Natural killer cell treated with Interleukin-12 subunit alpha and Interleukin-12 subunit beta and Interleukin-15 and Interleukin-18, amount 100 ng/mL, for 72 hours (primary cell): ENCODE measurements around the gene CDSN. TPM values are rescaled to one million over a fixed set of nuclear protein-coding genes. Genes with fewer than 3 reads are reported as not detected.

Experiments used
- ATAC-seq, 2 donors: fragments of 150-1000 bp; cut with Tn5 transposase in 1 of 2; sonication (Bioruptor Pico), chemical (Tn5 transposase) in 1 of 2; 2 replicates each; pipeline ENCODE4 v1.10.0; 2021
- DNase-seq: peaks from one replicate; pipeline ENCODE4 v3.0.0; 2022; ENCODE audit warnings: low spot score
- H3K27ac Mint-ChIP-seq, 2 donors: 1 replicate in 1 of 2; 2 replicates in 1 of 2; pipeline ENCODE4 v1.8.0; 2022; ENCODE audit warnings: mixed read lengths in 2 of 2, mild to moderate bottlenecking in 1 of 2, moderate library complexity in 1 of 2
- H3K27me3 Mint-ChIP-seq, 2 donors: 1 replicate in 1 of 2; 2 replicates in 1 of 2; pipeline ENCODE4 v1.8.0; 2022; ENCODE audit warnings: mixed read lengths in 2 of 2
- H3K36me3 Mint-ChIP-seq: one replicate; pipeline ENCODE4 v1.8.0; 2022; ENCODE audit warnings: mixed read lengths
- H3K4me1 Mint-ChIP-seq, 2 donors: 1 replicate in 1 of 2; 2 replicates in 1 of 2; pipeline ENCODE4 v1.8.0; 2022; ENCODE audit warnings: low read depth in 2 of 2, mixed read lengths in 2 of 2, mild to moderate bottlenecking in 1 of 2
- H3K4me3 Mint-ChIP-seq: one replicate; pipeline ENCODE4 v1.8.0; 2022; ENCODE audit warnings: mixed read lengths
- H3K9me3 Mint-ChIP-seq: 2 replicates; pipeline ENCODE4 v1.8.0; 2022; ENCODE audit warnings: mixed read lengths
- total RNA-seq, 2 donors: library from RNA; stranded (reverse); gene quantifications; one replicate each; pipeline ENCODE4 v1.2.3, GENCODE V29; 2022

Gene CDSN
- total RNA-seq, 2 donors from 2014 or later: not detected

- H3K27me3 Mint-ChIP-seq: peaks cover 18 to 29% of the 10 kb centered on the region in 2 donors
- no peak for ATAC-seq
- no peaks in the 10 kb centered on the region for H3K36me3 Mint-ChIP-seq
- DNase-seq: no peak
- H3K9me3 Mint-ChIP-seq: no peaks in the 10 kb centered on the region
- no peak overlapping the region for H3K4me3 Mint-ChIP-seq
- H3K4me1 Mint-ChIP-seq: no peaks in the 10 kb centered on the region
- H3K27ac Mint-ChIP-seq: no peak overlapping the region
These were observed 3.4 kb downstream of the CDSN start for GRCh38 chr6:31116661-31117385.

- Mint-ChIP-seq H3K36me3 (no peaks in the 10 kb centered on the region), H3K27me3 (peaks cover 18 to 29% of the 10 kb centered on the region in 2 donors), H3K9me3 (no peaks in the 10 kb centered on the region), H3K4me3 (no peak overlapping the region), H3K27ac (no peak overlapping the region), H3K4me1 (no peaks in the 10 kb centered on the region)
- DNase-seq (no peak), ATAC-seq (no peak)
These were observed 4.2 kb downstream of the CDSN start for GRCh38 chr6:31115941-31116560.

- no peaks in the 10 kb centered on the region for H3K36me3 Mint-ChIP-seq
- no peaks in the 10 kb centered on the region for H3K4me1 Mint-ChIP-seq
- H3K9me3 Mint-ChIP-seq: no peaks in the 10 kb centered on the region
- peaks cover 21 to 37% of the 10 kb centered on the region in 2 donors for H3K27me3 Mint-ChIP-seq
- H3K4me3 Mint-ChIP-seq: no peak overlapping the region
- H3K27ac Mint-ChIP-seq: no peak overlapping the region
- DNase-seq (no peak), ATAC-seq (no peak)
These were observed 5.0 kb downstream of the CDSN start for GRCh38 chr6:31114970-31115849.

- ATAC-seq: no peak
- H3K27ac Mint-ChIP-seq: no peak within 1 kb of the TSS
These were observed 5.7 kb downstream of the CDSN start, which contains the start of gene PSORS1C1 for GRCh38 chr6:31114541-31114878. Gene PSORS1C1 (plus strand): TSS chr6:31114800. CDS start chr6:31129633, 14,833 bp downstream.

GRCh38 chr6:31113861-31114540, 6.2 kb downstream of the CDSN start:
- ATAC-seq (no peak), DNase-seq (no peak)

More at GRCh38 chr6:31114541-31114878, 5.7 kb downstream of the CDSN start, which contains the start of gene PSORS1C1:
- H3K4me3 Mint-ChIP-seq: no peak within 1 kb of the TSS
- peaks cover 25 to 44% of the 10 kb centered on the region in 2 donors for H3K27me3 Mint-ChIP-seq
- peaks cover 0 to under 1% of the 10 kb centered on the region in 2 donors for H3K4me1 Mint-ChIP-seq
- H3K9me3 Mint-ChIP-seq: no peaks in the 10 kb centered on the region
- no peak for DNase-seq
- no peaks in the 10 kb centered on the region for H3K36me3 Mint-ChIP-seq

GRCh38 chr6:31112478-31112877, 7.8 kb downstream of the CDSN start, which contains the start of gene C6orf15:
Gene C6orf15 (minus strand): TSS chr6:31112575. CDS start chr6:31112555, 20 bp downstream.
- ATAC-seq (no peak), DNase-seq (no peak)
- no peaks in the 10 kb centered on the region for H3K36me3 Mint-ChIP-seq
- no peaks in the 10 kb centered on the region for H3K9me3 Mint-ChIP-seq
- H3K4me3 Mint-ChIP-seq: no peak within 1 kb of the TSS
- H3K4me1 Mint-ChIP-seq: peaks cover 0 to 2% of the 10 kb centered on the region in 2 donors
- peaks cover 21 to 39% of the 10 kb centered on the region in 2 donors for H3K27me3 Mint-ChIP-seq
- no peak within 1 kb of the TSS for H3K27ac Mint-ChIP-seq

More at GRCh38 chr6:31113861-31114540, 6.2 kb downstream of the CDSN start:
- Mint-ChIP-seq H3K36me3 (no peaks in the 10 kb centered on the region), H3K27me3 (peaks cover 27 to 46% of the 10 kb centered on the region in 2 donors), H3K27ac (no peak overlapping the region), H3K9me3 (no peaks in the 10 kb centered on the region), H3K4me3 (no peak overlapping the region), H3K4me1 (peaks cover 0 to 2% of the 10 kb centered on the region in 2 donors)

GRCh38 chr6:31111712-31112111, 8.5 kb downstream of the CDSN start:
- H3K9me3 Mint-ChIP-seq: no peaks in the 10 kb centered on the region
- H3K4me1 Mint-ChIP-seq: peaks cover 0 to 2% of the 10 kb centered on the region in 2 donors
- DNase-seq (no peak), ATAC-seq (no peak)
- no peaks in the 10 kb centered on the region for H3K36me3 Mint-ChIP-seq
- H3K27me3 Mint-ChIP-seq: peaks cover 20 to 39% of the 10 kb centered on the region in 2 donors
- H3K27ac Mint-ChIP-seq: no peak overlapping the region
- no peak overlapping the region for H3K4me3 Mint-ChIP-seq

- no peaks in the 10 kb centered on the region for H3K9me3 Mint-ChIP-seq
- H3K4me1 Mint-ChIP-seq: peaks cover 0 to 2% of the 10 kb centered on the region in 2 donors
- DNase-seq: no peak
- peaks cover 20 to 39% of the 10 kb centered on the region in 2 donors for H3K27me3 Mint-ChIP-seq
- H3K4me3 Mint-ChIP-seq: no peak overlapping the region
- H3K27ac Mint-ChIP-seq: no peak overlapping the region
- no peak for ATAC-seq
- H3K36me3 Mint-ChIP-seq: no peaks in the 10 kb centered on the region
These were observed 9.2 kb downstream of the CDSN start for GRCh38 chr6:31110825-31111582.

GRCh38 chr6:31107052-31107451, 13.2 kb downstream of the CDSN start:
- Mint-ChIP-seq H3K4me3 (no peak overlapping the region), H3K27me3 (peaks cover 11 to 17% of the 10 kb centered on the region in 2 donors), H3K4me1 (peaks cover 0 to 2% of the 10 kb centered on the region in 2 donors), H3K36me3 (no peaks in the 10 kb centered on the region), H3K27ac (no peak overlapping the region), H3K9me3 (no peaks in the 10 kb centered on the region)
- ATAC-seq (no peak), DNase-seq (no peak)

GRCh38 chr6:31103136-31103535, 17.1 kb downstream of the CDSN start:
- Mint-ChIP-seq H3K27me3 (peaks cover 3 to 8% of the 10 kb centered on the region in 2 donors), H3K9me3 (no peaks in the 10 kb centered on the region), H3K27ac (no peak overlapping the region), H3K4me3 (no peak overlapping the region), H3K36me3 (no peaks in the 10 kb centered on the region), H3K4me1 (no peaks in the 10 kb centered on the region)
- ATAC-seq (no peak), DNase-seq (no peak)

GRCh38 chr6:31098449-31098938, 21.8 kb downstream of the CDSN start:
- H3K4me1 Mint-ChIP-seq: peaks cover 14 to 15% of the 10 kb centered on the region in 2 donors
- H3K9me3 Mint-ChIP-seq: no peaks in the 10 kb centered on the region
- ATAC-seq: no peak
- H3K27me3 Mint-ChIP-seq: peaks cover 0 to 8% of the 10 kb centered on the region in 2 donors
- no peak overlapping the region for H3K4me3 Mint-ChIP-seq
- H3K36me3 Mint-ChIP-seq: no peaks in the 10 kb centered on the region
- DNase-seq: no peak
- no peak overlapping the region for H3K27ac Mint-ChIP-seq

GRCh38 chr6:31096656-31097055, 23.6 kb downstream of the CDSN start:
- Mint-ChIP-seq H3K4me3 (no peak overlapping the region), H3K27ac (no peak overlapping the region), H3K4me1 (peaks cover 14 to 15% of the 10 kb centered on the region in 2 donors), H3K36me3 (no peaks in the 10 kb centered on the region), H3K9me3 (no peaks in the 10 kb centered on the region), H3K27me3 (peaks cover 0 to 8% of the 10 kb centered on the region in 2 donors)
- DNase-seq: no peak
- no peak for ATAC-seq
